SK-N-SH treated with all-trans-retinoic acid at 6 μM for 48 hours (cell line): ENCODE results near the gene IRS1.

Experiments
- CREB5 ChIP-seq: fragments of 250-450 bp; sonication (Bioruptor Pico); IDR thresholded peaks from 2 replicates; pipeline ENCODE4 v1.5.1; 2020; ENCODE audit warnings: low read depth, mild to moderate bottlenecking, moderate library complexity
- ESRRG ChIP-seq: fragments of 250-450 bp; sonication (Bioruptor Pico); IDR thresholded peaks from 2 replicates; pipeline ENCODE4 v1.6.1; 2021; ENCODE audit warnings: mild to moderate bottlenecking
- GLIS3 ChIP-seq: fragments of 250-450 bp; sonication (Bioruptor Pico); IDR thresholded peaks from 2 replicates; pipeline ENCODE4 v1.5.0; 2020; ENCODE audit warnings: mild to moderate bottlenecking, moderate library complexity
- RARB ChIP-seq: fragments of 250-450 bp; sonication (Bioruptor Pico); IDR thresholded peaks from 2 replicates; pipeline ENCODE4 v1.8.0; 2021; ENCODE audit warnings: mild to moderate bottlenecking, moderate library complexity
- SNAI2 ChIP-seq: fragments of 250-450 bp; sonication (Bioruptor Pico); IDR thresholded peaks from 2 replicates; pipeline ENCODE4 v1.5.0; 2020; ENCODE audit warnings: mild to moderate bottlenecking, moderate library complexity
- ZC3H10 ChIP-seq: fragments of 250-450 bp; sonication (Bioruptor Pico); IDR thresholded peaks from 2 replicates; pipeline ENCODE4 v1.5.1; 2021; ENCODE audit warnings: mild to moderate bottlenecking, moderate library complexity
- ZFP3 ChIP-seq: fragments of 250-450 bp; sonication (Bioruptor Pico); IDR thresholded peaks from 2 replicates; pipeline ENCODE4 v1.5.0; 2020; ENCODE audit warnings: mild to moderate bottlenecking, moderate library complexity
- ZFP30 ChIP-seq: fragments of 450-650 bp; formaldehyde crosslinking; IDR thresholded peaks from 2 replicates; pipeline ENCODE4 v1.5.0; 2022; ENCODE audit warnings: mild to moderate bottlenecking, moderate library complexity
- ZNF565 ChIP-seq: fragments of 450-650 bp; formaldehyde crosslinking; conservative IDR thresholded peaks from 2 replicates; pipeline ENCODE4 v1.5.0; 2020; ENCODE audit warnings: low read depth, mild to moderate bottlenecking, moderate library complexity
- ZNF70 ChIP-seq: fragments of 450-650 bp; formaldehyde crosslinking; IDR thresholded peaks from 2 replicates; pipeline ENCODE4 v1.5.0; 2020; ENCODE audit warnings: mild to moderate bottlenecking, moderate library complexity
- TF ChIP-seq, protein P1 (sequence below): fragments of 250-450 bp; sonication (Bioruptor Pico); IDR thresholded peaks from 2 replicates; pipeline ENCODE4 v1.8.0; 2020; ENCODE audit warnings: mild to moderate bottlenecking, moderate library complexity, borderline replicate concordance
- TF ChIP-seq, protein P2 (sequence below): fragments of 250-450 bp; sonication (Bioruptor Pico); IDR thresholded peaks from 2 replicates; pipeline ENCODE4 v1.5.1; 2021; ENCODE audit warnings: mild to moderate bottlenecking, moderate library complexity

DNA sequence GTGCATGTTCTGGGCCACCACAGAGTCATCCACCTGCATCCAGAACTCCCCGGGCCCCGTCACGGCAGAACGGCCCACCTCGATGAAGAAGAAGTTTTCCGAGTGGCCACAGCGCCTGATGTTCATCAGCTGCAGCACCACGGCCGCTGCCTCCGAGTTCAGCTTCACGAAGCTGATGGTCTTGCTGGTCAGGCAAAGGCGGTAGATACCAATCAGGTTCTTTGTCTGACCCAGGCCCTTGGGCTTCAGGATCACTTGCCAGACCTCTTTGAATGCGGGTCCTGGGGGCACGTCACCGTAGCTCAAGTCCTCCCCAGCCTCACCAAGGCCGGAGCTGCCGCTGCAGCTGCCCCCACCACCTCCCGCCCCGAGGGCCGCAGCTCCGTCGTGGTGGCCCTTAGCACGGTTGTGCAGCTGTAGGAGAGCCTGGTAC lies 1.6 kb downstream of the IRS1 start:
- TF ChIP-seq, protein P1, sequence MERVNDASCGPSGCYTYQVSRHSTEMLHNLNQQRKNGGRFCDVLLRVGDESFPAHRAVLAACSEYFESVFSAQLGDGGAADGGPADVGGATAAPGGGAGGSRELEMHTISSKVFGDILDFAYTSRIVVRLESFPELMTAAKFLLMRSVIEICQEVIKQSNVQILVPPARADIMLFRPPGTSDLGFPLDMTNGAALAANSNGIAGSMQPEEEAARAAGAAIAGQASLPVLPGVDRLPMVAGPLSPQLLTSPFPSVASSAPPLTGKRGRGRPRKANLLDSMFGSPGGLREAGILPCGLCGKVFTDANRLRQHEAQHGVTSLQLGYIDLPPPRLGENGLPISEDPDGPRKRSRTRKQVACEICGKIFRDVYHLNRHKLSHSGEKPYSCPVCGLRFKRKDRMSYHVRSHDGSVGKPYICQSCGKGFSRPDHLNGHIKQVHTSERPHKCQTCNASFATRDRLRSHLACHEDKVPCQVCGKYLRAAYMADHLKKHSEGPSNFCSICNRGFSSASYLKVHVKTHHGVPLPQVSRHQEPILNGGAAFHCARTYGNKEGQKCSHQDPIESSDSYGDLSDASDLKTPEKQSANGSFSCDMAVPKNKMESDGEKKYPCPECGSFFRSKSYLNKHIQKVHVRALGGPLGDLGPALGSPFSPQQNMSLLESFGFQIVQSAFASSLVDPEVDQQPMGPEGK (CRISPR knock-in tag) = no peak
- no peak for TF ChIP-seq CREB5
- no peak for TF ChIP-seq ZC3H10
- no peak for TF ChIP-seq ZFP30 (CRISPR knock-in tag)
- TF ChIP-seq ZNF70 (CRISPR knock-in tag) = no peak
- no peak for TF ChIP-seq RARB
- TF ChIP-seq SNAI2 (CRISPR knock-in tag) = no peak
- TF ChIP-seq ZNF565 = no peak
- TF ChIP-seq ZFP3 (CRISPR knock-in tag) = no peak
- no peak for TF ChIP-seq GLIS3 (CRISPR knock-in tag)
- TF ChIP-seq, protein P2, sequence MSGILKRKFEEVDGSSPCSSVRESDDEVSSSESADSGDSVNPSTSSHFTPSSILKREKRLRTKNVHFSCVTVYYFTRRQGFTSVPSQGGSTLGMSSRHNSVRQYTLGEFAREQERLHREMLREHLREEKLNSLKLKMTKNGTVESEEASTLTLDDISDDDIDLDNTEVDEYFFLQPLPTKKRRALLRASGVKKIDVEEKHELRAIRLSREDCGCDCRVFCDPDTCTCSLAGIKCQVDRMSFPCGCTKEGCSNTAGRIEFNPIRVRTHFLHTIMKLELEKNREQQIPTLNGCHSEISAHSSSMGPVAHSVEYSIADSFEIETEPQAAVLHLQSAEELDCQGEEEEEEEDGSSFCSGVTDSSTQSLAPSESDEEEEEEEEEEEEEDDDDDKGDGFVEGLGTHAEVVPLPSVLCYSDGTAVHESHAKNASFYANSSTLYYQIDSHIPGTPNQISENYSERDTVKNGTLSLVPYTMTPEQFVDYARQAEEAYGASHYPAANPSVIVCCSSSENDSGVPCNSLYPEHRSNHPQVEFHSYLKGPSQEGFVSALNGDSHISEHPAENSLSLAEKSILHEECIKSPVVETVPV (CRISPR knock-in tag) = no peak
- no peak for TF ChIP-seq ESRRG (CRISPR knock-in tag)
